Measurements from ENCODE around the gene TMEM131L.
A peak's percentile ranks its signal among the peaks of the same experiment; 100 is the strongest.
"Not testable (repeated sequence)": the region's sequence is repeated elsewhere in the genome, so short reads cannot be mapped to it uniquely, and the experiment has no call there.

Gene TMEM131L

GRCh38 chr4:153546280-153546679 lies 80.1 kb downstream of the TMEM131L start:
- DNase-seq, result no peak
- no peak for TF ChIP-seq CTCF (IDR thresholded peaks at IDR 0.05)
- Histone ChIP-seq H3K27ac (peak overlapping the region; percentile 33 to 84), H3K4me1 (peaks cover 0 to 92% (median 32%) of the 10 kb centered on the region in 4 donors), H3K9me3 (no peaks in the 10 kb centered on the region), H3K4me3 (no peak overlapping the region), H3K27me3 (no peaks in the 10 kb centered on the region), H3K36me3 (no peaks in the 10 kb centered on the region)
- intact Hi-C loops (cut with DNase I; ENCODE audit: low total_unique reads), result no loop called here

GRCh38 chr4:153547520-153547919 lies 81.4 kb downstream of the TMEM131L start:
- no peak for DNase-seq
- no peak overlapping the region for H3K4me3 ChIP-seq
- no peak for TF ChIP-seq CTCF (IDR thresholded peaks at IDR 0.05)
- peak overlapping the region; percentile 64 to 84 for H3K27ac ChIP-seq
- peaks cover 0 to 94% (median 25%) of the 10 kb centered on the region in 4 donors for H3K4me1 ChIP-seq
- H3K36me3 ChIP-seq, result no peaks in the 10 kb centered on the region
- no peaks in the 10 kb centered on the region for H3K27me3 ChIP-seq
- intact Hi-C loops (cut with DNase I; ENCODE audit: low total_unique reads), result no loop called here
- H3K9me3 ChIP-seq, result no peaks in the 10 kb centered on the region

GRCh38 chr4:153548907-153549306 lies 82.7 kb downstream of the TMEM131L start:
- DNase-seq; intact Hi-C loops (cut with DNase I; ENCODE audit: low total_unique reads); H3K27me3 ChIP-seq; H3K9me3 ChIP-seq; H3K36me3 ChIP-seq; H3K4me3 ChIP-seq: not testable (repeated sequence)
- H3K27ac ChIP-seq, result peak overlapping the region; percentile 64 to 84
- H3K4me1 ChIP-seq, result peaks cover 0 to 94% (median 25%) of the 10 kb centered on the region in 4 donors

- TF ChIP-seq CTCF (IDR thresholded peaks at IDR 0.05), result no peak
- intact Hi-C loops (cut with DNase I; ENCODE audit: low total_unique reads), result no loop called here
- peak overlapping the region; percentile 64 to 84 for H3K27ac ChIP-seq
Measured at GRCh38 chr4:153549405-153549804, 83.2 kb downstream of the TMEM131L start.

GRCh38 chr4:153553155-153553818 lies 87.1 kb downstream of the TMEM131L start:
- no peak for DNase-seq
- intact Hi-C loops (cut with DNase I; ENCODE audit: low total_unique reads), result no loop called here
- Histone ChIP-seq H3K36me3 (no peaks in the 10 kb centered on the region), H3K4me1 (peaks cover 0 to 93% (median 39%) of the 10 kb centered on the region in 4 donors), H3K27me3 (no peaks in the 10 kb centered on the region), H3K27ac (peak overlapping the region; percentile 59 to 78), H3K9me3 (no peaks in the 10 kb centered on the region), H3K4me3 (peak overlapping the region; percentile 3 to 34)
- TF ChIP-seq CTCF (IDR thresholded peaks at IDR 0.05), result no peak

More at GRCh38 chr4:153549405-153549804, 83.2 kb downstream of the TMEM131L start:
- no peaks in the 10 kb centered on the region for H3K9me3 ChIP-seq
- H3K36me3 ChIP-seq, result no peaks in the 10 kb centered on the region
- H3K4me1 ChIP-seq, result peaks cover 0 to 95% (median 25%) of the 10 kb centered on the region in 4 donors
- no peaks in the 10 kb centered on the region for H3K27me3 ChIP-seq
- no peak for DNase-seq
- H3K4me3 ChIP-seq, result no peak overlapping the region

- no peak for TF ChIP-seq CTCF (IDR thresholded peaks at IDR 0.05)
- Histone ChIP-seq H3K27ac (peak overlapping the region; percentile 59 to 78), H3K27me3 (no peaks in the 10 kb centered on the region), H3K4me1 (peaks cover 0 to 88% (median 35%) of the 10 kb centered on the region in 4 donors), H3K4me3 (peak overlapping the region; percentile 3 to 34), H3K36me3 (no peaks in the 10 kb centered on the region), H3K9me3 (no peaks in the 10 kb centered on the region)
- intact Hi-C loops (cut with DNase I; ENCODE audit: low total_unique reads), result no loop called here
- no peak for DNase-seq
Measured at GRCh38 chr4:153553819-153554170, 87.6 kb downstream of the TMEM131L start.
